BJ (cell line): ENCODE results near the gene VSTM2L. TPM values are rescaled to one million over a fixed set of nuclear protein-coding genes. Genes with fewer than 3 reads are reported as not detected.

Experiments
- CTCF ChIA-PET: fragments of 350-600 bp; formaldehyde crosslinking; extraction: SDS; loops from one replicate; lab custom pipeline; 2021; ENCODE audit warnings: antibody characterized with exemption, inconsistent platforms; lab: Yijun Ruan, JAX
- POLR2A ChIA-PET: fragments of 300-600 bp; sonication (Branson Sonifier 250); formaldehyde crosslinking; extraction: SDS; loops from one replicate; lab custom pipeline; 2021; ENCODE audit warnings: antibody characterized with exemption; lab: Charles Lee
- DNase-seq: peaks from one replicate; pipeline ENCODE4 v3.0.0-alpha.2; 2011; ENCODE audit warnings: low read depth
- H3K27me3 ChIP-seq: 2 replicates; pipeline ENCODE4 v1.6.0; 2011; ENCODE audit warnings: low read length; ENCODE audit not compliant: control insufficient read depth, insufficient read depth
- H3K36me3 ChIP-seq: 2 replicates; pipeline ENCODE4 v1.5.1; 2011; ENCODE audit warnings: low read length; ENCODE audit not compliant: control insufficient read depth, insufficient read depth
- H3K4me3 ChIP-seq: 2 replicates; pipeline ENCODE4 v1.5.1; 2011; ENCODE audit warnings: low read depth, mild to moderate bottlenecking, control low read depth, low read length
- polyA plus RNA-seq: library from polyadenylated mRNA; depleted of rRNA; stranded (reverse); fragments of >200 nt; gene quantifications from 2 replicates; pipeline ENCODE4 v1.2.3, GENCODE V29; 2011
- TF ChIP-seq, protein P1 (sequence below): IDR thresholded peaks from 2 replicates; pipeline ENCODE4 v1.5.1; 2011; ENCODE audit warnings: low read depth, mild to moderate bottlenecking, control low read depth, inconsistent platforms, low read length, moderate library complexity; ENCODE audit not compliant: insufficient read depth

VSTM2L gene
- polyA plus RNA-seq, 1 experiment: 1.2 TPM

DNA sequence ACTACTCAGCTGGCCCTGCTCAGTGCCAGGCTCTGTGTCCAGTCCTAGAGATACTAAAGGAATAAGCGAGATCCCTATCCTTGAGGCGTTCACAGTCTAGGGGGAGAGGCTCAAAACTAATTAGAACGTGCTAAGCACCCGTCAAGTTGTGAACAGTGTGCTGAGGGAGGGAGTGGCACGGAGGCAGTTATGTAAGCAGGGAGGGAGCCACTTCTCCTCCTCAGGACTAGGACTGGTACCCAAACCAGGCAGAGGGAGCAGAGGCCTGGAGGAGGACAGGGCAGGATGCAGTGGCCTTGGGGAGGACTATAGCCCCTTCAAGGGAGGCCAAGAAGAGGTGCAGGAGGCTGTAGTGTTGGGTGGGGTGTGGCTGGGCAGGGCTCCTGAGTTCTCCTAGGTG, 39.6 kb upstream of the VSTM2L start:
- Histone ChIP-seq H3K4me3 (no peak overlapping the region), H3K27me3 (no peaks in the 10 kb centered on the region), H3K36me3 (peaks cover 12% of the 10 kb centered on the region)
- POLR2A ChIA-PET: no interaction called here
- TF ChIP-seq, protein P1, sequence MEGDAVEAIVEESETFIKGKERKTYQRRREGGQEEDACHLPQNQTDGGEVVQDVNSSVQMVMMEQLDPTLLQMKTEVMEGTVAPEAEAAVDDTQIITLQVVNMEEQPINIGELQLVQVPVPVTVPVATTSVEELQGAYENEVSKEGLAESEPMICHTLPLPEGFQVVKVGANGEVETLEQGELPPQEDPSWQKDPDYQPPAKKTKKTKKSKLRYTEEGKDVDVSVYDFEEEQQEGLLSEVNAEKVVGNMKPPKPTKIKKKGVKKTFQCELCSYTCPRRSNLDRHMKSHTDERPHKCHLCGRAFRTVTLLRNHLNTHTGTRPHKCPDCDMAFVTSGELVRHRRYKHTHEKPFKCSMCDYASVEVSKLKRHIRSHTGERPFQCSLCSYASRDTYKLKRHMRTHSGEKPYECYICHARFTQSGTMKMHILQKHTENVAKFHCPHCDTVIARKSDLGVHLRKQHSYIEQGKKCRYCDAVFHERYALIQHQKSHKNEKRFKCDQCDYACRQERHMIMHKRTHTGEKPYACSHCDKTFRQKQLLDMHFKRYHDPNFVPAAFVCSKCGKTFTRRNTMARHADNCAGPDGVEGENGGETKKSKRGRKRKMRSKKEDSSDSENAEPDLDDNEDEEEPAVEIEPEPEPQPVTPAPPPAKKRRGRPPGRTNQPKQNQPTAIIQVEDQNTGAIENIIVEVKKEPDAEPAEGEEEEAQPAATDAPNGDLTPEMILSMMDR: no peak
- no peak for DNase-seq
- CTCF ChIA-PET: no interaction called here

DNA sequence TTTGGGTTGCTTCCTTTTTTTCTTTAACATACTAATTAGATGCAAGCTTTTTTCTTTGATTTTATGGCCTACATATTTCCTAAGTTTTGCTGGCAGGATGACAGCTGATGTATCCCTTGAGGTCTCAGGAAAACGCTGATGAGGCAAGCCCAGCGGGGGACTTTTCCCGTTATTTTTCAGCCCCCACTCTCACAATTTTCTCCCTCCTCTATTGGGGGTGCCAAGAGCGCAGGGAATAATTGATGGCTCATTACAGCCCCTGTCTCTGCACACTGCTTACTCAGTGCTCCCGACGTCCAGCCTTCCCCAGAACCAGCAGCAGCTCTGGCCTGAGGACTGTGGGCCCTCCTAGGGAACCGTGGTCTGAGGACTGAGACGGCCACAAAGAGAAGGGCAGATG, 38.6 kb upstream of the VSTM2L start:
- CTCF ChIA-PET: interaction anchor here (1.7 kb wide), 1 partner anchor 10 kb away, joined by 6 read pairs; no protein-coding TSS in a partner anchor
- Histone ChIP-seq H3K27me3 (no peaks in the 10 kb centered on the region), H3K36me3 (peaks cover 12% of the 10 kb centered on the region), H3K4me3 (no peak overlapping the region)
- POLR2A ChIA-PET: no interaction called here
- DNase-seq: no peak
- TF ChIP-seq, protein P1: no peak

DNA sequence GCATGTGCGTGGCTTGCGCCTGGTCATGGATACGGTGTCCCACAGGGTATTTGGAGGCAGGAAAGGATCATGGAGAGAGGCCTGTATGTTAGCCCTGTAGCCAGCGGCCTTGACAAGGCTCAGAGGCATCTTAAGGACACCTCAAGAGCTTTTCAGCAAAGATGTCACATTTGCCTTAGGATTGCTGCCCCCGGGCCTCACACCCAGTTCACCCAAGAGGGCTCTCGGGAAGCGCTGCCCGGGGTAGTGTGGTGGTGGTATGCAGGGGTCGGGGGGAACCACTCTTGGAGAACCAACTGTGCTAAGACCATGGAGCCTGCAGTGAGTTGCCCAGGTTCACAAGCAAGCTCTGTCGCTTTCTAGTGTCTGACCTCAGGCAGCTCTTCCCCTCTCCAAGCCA, 36.9 kb upstream of the VSTM2L start:
- CTCF ChIA-PET: interaction anchor here (0.9 kb wide), 1 partner anchor 12 kb away, joined by 3 read pairs; no protein-coding TSS in a partner anchor
- POLR2A ChIA-PET: no interaction called here
- H3K36me3 ChIP-seq: peaks cover 5% of the 10 kb centered on the region

DNA sequence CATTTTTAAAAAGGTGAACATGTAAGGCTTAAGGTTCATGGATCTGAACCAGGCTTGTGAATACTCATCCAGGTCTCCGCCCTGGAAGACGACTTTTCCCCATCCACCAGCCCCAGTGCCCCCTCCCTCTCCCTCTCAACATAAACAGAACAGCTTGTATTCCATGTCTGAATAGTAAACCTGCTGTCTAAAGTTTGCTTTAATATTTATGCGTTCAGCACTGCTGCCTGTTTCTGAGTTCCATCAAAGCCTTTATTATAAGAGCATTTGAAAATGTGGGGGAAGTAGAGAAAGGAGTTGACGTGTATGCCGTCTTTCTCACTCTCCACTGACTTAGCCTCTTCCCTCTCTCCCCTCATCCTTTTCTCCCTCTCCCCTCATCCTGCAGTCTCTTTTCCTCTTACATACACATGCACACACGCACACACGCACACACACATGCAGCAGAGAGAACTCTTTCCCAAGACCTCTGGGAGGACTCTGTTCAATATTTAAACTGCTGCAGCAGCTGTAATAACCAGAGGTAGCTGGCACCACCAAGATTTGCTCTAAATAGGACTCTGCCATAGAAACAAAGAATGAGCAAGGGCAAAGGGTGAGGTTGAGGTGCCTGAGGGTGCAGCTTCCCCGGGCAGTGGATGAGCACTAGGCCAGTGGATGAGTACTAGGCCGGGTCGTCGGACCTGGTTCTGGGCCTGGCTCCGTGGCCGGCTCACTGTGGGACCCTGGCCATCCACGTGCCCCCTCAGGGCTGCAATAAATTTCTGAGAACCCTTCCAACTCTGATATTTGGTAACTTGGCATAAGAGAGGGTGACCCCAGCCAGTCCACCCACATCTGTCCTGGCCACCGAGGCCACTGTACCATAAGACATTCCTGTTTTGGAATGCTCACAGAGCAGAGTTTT, 35.4 kb upstream of the VSTM2L start:
- TF ChIP-seq, protein P1: no peak
- ChIA-PET CTCF (no interaction called here), POLR2A (interaction anchor here (0.5 kb wide), 1 partner anchor 20 kb away, joined by 3 read pairs; no protein-coding TSS in a partner anchor)
- Histone ChIP-seq H3K4me3 (no peak overlapping the region), H3K27me3 (no peaks in the 10 kb centered on the region), H3K36me3 (peaks cover 3% of the 10 kb centered on the region)
- no peak for DNase-seq

More for the DNA sequence above, 36.9 kb upstream of the VSTM2L start:
- DNase-seq: no peak
- H3K27me3 ChIP-seq: no peaks in the 10 kb centered on the region
- TF ChIP-seq, protein P1: no peak
- H3K4me3 ChIP-seq: no peak overlapping the region

DNA sequence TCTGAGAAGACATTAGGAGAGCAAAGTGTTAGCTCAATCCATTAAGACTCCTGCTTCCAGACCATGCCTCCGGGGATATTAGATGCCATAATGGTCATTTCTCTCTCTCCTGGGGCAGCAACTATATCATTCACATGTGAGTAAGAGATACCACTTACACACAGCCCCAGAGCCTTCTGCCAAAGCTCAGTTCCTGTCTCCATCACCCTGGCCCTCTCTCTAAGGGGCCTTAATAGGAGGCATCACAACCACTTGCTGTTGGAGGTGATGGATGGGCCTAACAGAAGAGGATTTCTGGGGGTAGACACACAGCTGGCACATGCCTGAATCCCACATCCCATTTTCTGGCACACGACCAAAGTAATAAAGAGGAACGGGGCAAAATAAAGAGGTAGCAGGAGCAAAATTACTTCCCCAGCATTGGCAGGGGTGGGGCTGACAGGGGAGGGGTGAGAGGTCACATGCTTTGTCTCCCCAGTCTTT, 34.0 kb upstream of the VSTM2L start:
- H3K27me3 ChIP-seq: no peaks in the 10 kb centered on the region
- ChIA-PET POLR2A (no interaction called here), CTCF (no interaction called here)
- H3K4me3 ChIP-seq: no peak overlapping the region
- TF ChIP-seq, protein P1: no peak
- peaks cover 5% of the 10 kb centered on the region for H3K36me3 ChIP-seq
- DNase-seq: no peak
